HEK293 (cell line): Measurements from ENCODE around the gene EIPR1.

ENCODE experiments used
- CTCF ChIA-PET: fragments of 350-600 bp; formaldehyde crosslinking; extraction: SDS; loops from one replicate; lab custom pipeline; 2021; ENCODE audit warnings: antibody characterized with exemption; lab: Yijun Ruan, JAX
- POLR2A ChIA-PET: fragments of 300-600 bp; formaldehyde crosslinking; extraction: SDS; loops from one replicate; lab custom pipeline; 2020; ENCODE audit warnings: antibody characterized with exemption, inconsistent platforms; lab: Yijun Ruan, JAX
- H3K27ac ChIP-seq: fragments of 200-500 bp; sonication (Bioruptor generic); 2 replicates; pipeline ENCODE4 v1.5.1; 2014; ENCODE audit warnings: low read depth, low read length, control low read depth, inconsistent platforms; ENCODE audit errors: extremely low read depth
- H3K36me3 ChIP-seq, 2 experiments: fragments of 200-500 bp in 1 of 2; sonication (Bioruptor generic) in 1 of 2; 1 replicate in 1 of 2; 2 replicates in 1 of 2; pipeline ENCODE4 v1.5.1; 2014 to 2017; ENCODE audit warnings: inconsistent platforms in 2 of 2, low read length in 2 of 2; ENCODE audit not compliant: control insufficient read depth in 2 of 2, insufficient read depth in 1 of 2
- H3K4me1 ChIP-seq: fragments of 200-500 bp; sonication (Bioruptor generic); 2 replicates; pipeline ENCODE4 v1.5.1; 2014; ENCODE audit warnings: mild to moderate bottlenecking, low read length, inconsistent platforms; ENCODE audit not compliant: control insufficient read depth, insufficient read depth
- H3K4me3 ChIP-seq: 2 replicates; pipeline ENCODE4 v1.5.1; 2011; ENCODE audit warnings: low read depth, mild to moderate bottlenecking, control low read depth, low read length, moderate library complexity
- H3K9me3 ChIP-seq: fragments of 200-500 bp; sonication (Bioruptor generic); 2 replicates; pipeline ENCODE4 v1.5.1; 2014; ENCODE audit warnings: low read depth, low read length, inconsistent platforms; ENCODE audit not compliant: control insufficient read depth, insufficient read depth
- HIC1 ChIP-seq: fragments of 450-650 bp; formaldehyde crosslinking; IDR thresholded peaks from 2 replicates; pipeline ENCODE4 v1.5.1; 2016; ENCODE audit warnings: missing biosample characterization, missing genetic modification characterization
- KLF1 ChIP-seq: fragments of 450-650 bp; formaldehyde crosslinking; IDR thresholded peaks from 2 replicates; pipeline ENCODE4 v1.5.1; 2016; ENCODE audit warnings: missing biosample characterization, missing genetic modification characterization
- KLF9 ChIP-seq: fragments of 450-650 bp; formaldehyde crosslinking; IDR thresholded peaks from 2 replicates; pipeline ENCODE4 v1.5.1; 2016; ENCODE audit warnings: missing biosample characterization, missing genetic modification characterization, low read depth
- MEIS1 ChIP-seq: sonication (generic); formaldehyde crosslinking; IDR thresholded peaks from 2 replicates; pipeline ENCODE4 v1.8.1; 2022; ENCODE audit warnings: missing genetic modification reagents, mild to moderate bottlenecking, borderline replicate concordance
- RBAK ChIP-seq: fragments of 450-650 bp; formaldehyde crosslinking; IDR thresholded peaks from 2 replicates; pipeline ENCODE4 v1.5.1; 2016; ENCODE audit warnings: missing biosample characterization, missing genetic modification characterization
- SP3 ChIP-seq: fragments of 450-650 bp; formaldehyde crosslinking; IDR thresholded peaks from 2 replicates; pipeline ENCODE4 v1.5.1; 2016; ENCODE audit warnings: missing biosample characterization, missing genetic modification characterization
- TRIM28 ChIP-seq: IDR thresholded peaks from 2 replicates; pipeline ENCODE4 v1.6.1; 2011; ENCODE audit warnings: low read length, control low read depth, borderline replicate concordance
- ZBTB20 ChIP-seq: fragments of 450-650 bp; formaldehyde crosslinking; IDR thresholded peaks from 2 replicates; pipeline ENCODE4 v1.5.1; 2016; ENCODE audit warnings: missing biosample characterization, missing genetic modification characterization
- ZFP3 ChIP-seq: fragments of 450-650 bp; formaldehyde crosslinking; IDR thresholded peaks from 2 replicates; pipeline ENCODE4 v1.5.1; 2016; ENCODE audit warnings: low read depth, missing biosample characterization, missing genetic modification characterization
- ZNF138 ChIP-seq: fragments of 450-650 bp; formaldehyde crosslinking; IDR thresholded peaks from 2 replicates; pipeline ENCODE4 v1.5.1; 2016; ENCODE audit warnings: missing biosample characterization, missing genetic modification characterization, borderline replicate concordance
- ZNF175 ChIP-seq: fragments of 450-650 bp; formaldehyde crosslinking; IDR thresholded peaks from 2 replicates; pipeline ENCODE4 v1.5.1; 2016; ENCODE audit warnings: missing biosample characterization, missing genetic modification characterization
- ZNF202 ChIP-seq: fragments of 450-650 bp; formaldehyde crosslinking; IDR thresholded peaks from 2 replicates; pipeline ENCODE4 v1.5.1; 2016; ENCODE audit warnings: missing biosample characterization, missing genetic modification characterization, borderline replicate concordance
- ZNF211 ChIP-seq: fragments of 450-650 bp; formaldehyde crosslinking; IDR thresholded peaks from 2 replicates; pipeline ENCODE4 v1.5.1; 2016; ENCODE audit warnings: low read depth, missing biosample characterization, missing genetic modification characterization
- ZNF214 ChIP-seq: fragments of 450-650 bp; formaldehyde crosslinking; IDR thresholded peaks from 2 replicates; pipeline ENCODE4 v1.5.1; 2017; ENCODE audit warnings: missing biosample characterization, mild to moderate bottlenecking, missing genetic modification characterization, borderline replicate concordance
- ZNF223 ChIP-seq: fragments of 450-650 bp; formaldehyde crosslinking; IDR thresholded peaks from 2 replicates; pipeline ENCODE4 v1.5.1; 2016; ENCODE audit warnings: missing biosample characterization, missing genetic modification characterization
- ZNF292 ChIP-seq: fragments of 450-650 bp; formaldehyde crosslinking; IDR thresholded peaks from 2 replicates; pipeline ENCODE4 v1.5.1; 2016; ENCODE audit warnings: low read depth, missing biosample characterization, missing genetic modification characterization, borderline replicate concordance
- ZNF354C ChIP-seq: fragments of 450-650 bp; formaldehyde crosslinking; IDR thresholded peaks from 2 replicates; pipeline ENCODE4 v1.5.1; 2016; ENCODE audit warnings: missing biosample characterization, missing genetic modification characterization, low read depth, borderline replicate concordance
- ZNF416 ChIP-seq: fragments of 450-650 bp; formaldehyde crosslinking; IDR thresholded peaks from 2 replicates; pipeline ENCODE4 v1.5.1; 2016; ENCODE audit warnings: missing biosample characterization, missing genetic modification characterization
- ZNF423 ChIP-seq: fragments of 450-650 bp; formaldehyde crosslinking; IDR thresholded peaks from 2 replicates; pipeline ENCODE4 v1.5.1; 2016; ENCODE audit warnings: missing biosample characterization, missing genetic modification characterization
- ZNF544 ChIP-seq: fragments of 450-650 bp; formaldehyde crosslinking; IDR thresholded peaks from 2 replicates; pipeline ENCODE4 v1.5.0; 2017; ENCODE audit warnings: missing biosample characterization, missing genetic modification characterization
- ZNF558 ChIP-seq: fragments of 450-650 bp; formaldehyde crosslinking; IDR thresholded peaks from 2 replicates; pipeline ENCODE4 v1.5.1; 2016; ENCODE audit warnings: missing biosample characterization, missing genetic modification characterization
- ZNF560 ChIP-seq: fragments of 450-650 bp; formaldehyde crosslinking; IDR thresholded peaks from 2 replicates; pipeline ENCODE4 v1.5.1; 2017; ENCODE audit warnings: missing biosample characterization, missing genetic modification characterization, borderline replicate concordance
- ZNF654 ChIP-seq: fragments of 450-650 bp; formaldehyde crosslinking; IDR thresholded peaks from 2 replicates; pipeline ENCODE4 v1.5.1; 2016; ENCODE audit warnings: low read depth, missing biosample characterization, missing genetic modification characterization
- ZNF658 ChIP-seq: fragments of 450-650 bp; formaldehyde crosslinking; IDR thresholded peaks from 2 replicates; pipeline ENCODE4; 2016; ENCODE audit warnings: missing biosample characterization, missing genetic modification characterization
- ZNF660 ChIP-seq: fragments of 450-650 bp; IDR thresholded peaks from 2 replicates; pipeline ENCODE4 v1.5.1; 2018; ENCODE audit warnings: missing biosample characterization, mild to moderate bottlenecking, missing genetic modification characterization
- ZNF701 ChIP-seq: fragments of 450-650 bp; formaldehyde crosslinking; IDR thresholded peaks from 2 replicates; pipeline ENCODE4 v1.5.1; 2016; ENCODE audit warnings: missing biosample characterization, missing genetic modification characterization
- ZNF76 ChIP-seq: fragments of 450-650 bp; formaldehyde crosslinking; IDR thresholded peaks from 2 replicates; pipeline ENCODE4; 2016; ENCODE audit warnings: low read depth, missing biosample characterization, missing genetic modification characterization, borderline replicate concordance
- ZNF791 ChIP-seq: fragments of 450-650 bp; formaldehyde crosslinking; IDR thresholded peaks from 2 replicates; pipeline ENCODE4 v1.5.1; 2016; ENCODE audit warnings: missing biosample characterization, missing genetic modification characterization
- TF ChIP-seq, protein P1 (sequence below): fragments of 450-650 bp; formaldehyde crosslinking; conservative IDR thresholded peaks from 2 replicates; pipeline ENCODE4 v1.5.1; 2016; ENCODE audit warnings: low read depth, missing biosample characterization, missing genetic modification characterization
- TF ChIP-seq, protein P2 (sequence below): fragments of 450-650 bp; formaldehyde crosslinking; IDR thresholded peaks from 2 replicates; pipeline ENCODE4 v1.5.1; 2016; ENCODE audit warnings: missing biosample characterization, missing genetic modification characterization
- TF ChIP-seq, protein P3 (sequence below): fragments of 450-650 bp; formaldehyde crosslinking; IDR thresholded peaks from 2 replicates; pipeline ENCODE4 v1.5.1; 2016; ENCODE audit warnings: missing biosample characterization, missing genetic modification characterization

EIPR1 gene

DNA sequence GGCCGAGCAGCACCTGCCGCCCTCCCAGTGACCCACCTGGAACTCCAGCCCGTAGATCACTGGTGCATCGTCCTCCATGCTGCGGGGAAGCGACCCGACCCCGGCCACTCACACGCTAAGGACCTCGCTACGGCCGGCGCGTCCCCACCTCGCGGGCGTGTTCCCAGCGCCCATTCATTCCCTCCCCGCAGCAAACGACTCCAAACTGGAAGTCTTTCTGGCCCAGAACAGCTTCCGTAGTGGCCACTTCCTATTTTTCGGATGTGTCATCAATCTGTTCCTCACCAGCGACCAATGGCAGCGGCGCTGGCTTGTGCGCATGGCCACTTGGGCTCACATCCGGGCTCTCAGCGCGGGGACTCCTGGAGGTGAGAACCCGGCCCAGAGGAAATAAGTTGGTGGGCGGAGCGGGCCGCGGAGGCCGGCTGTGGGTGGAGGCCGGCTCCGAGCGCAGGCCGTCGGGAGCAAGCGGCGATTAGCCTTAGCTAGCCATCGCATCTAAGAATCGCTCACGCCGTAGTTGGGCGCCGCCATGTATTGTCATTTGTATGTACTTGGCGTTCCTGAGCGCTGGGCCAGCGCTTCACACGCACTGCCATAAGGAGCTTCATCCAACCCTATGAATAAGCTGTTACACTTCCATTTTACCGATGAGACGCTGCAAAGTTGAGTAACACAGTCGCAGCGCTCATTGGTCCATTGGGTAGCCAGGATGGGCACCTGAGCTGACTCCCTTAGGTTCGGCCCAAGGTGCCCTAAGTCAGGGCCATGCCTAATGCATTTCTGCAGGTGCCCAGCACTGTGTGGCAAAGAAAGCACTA lies at the start of gene EIPR1:
EIPR1 (minus strand) TSS at position 207 of the 821 bp plus-strand sequence; CDS start at position 78, 129 bp downstream.
- H3K27ac ChIP-seq, result peak within 1 kb of the TSS; percentile 71
- H3K9me3 ChIP-seq, result no peaks in the 10 kb centered on the region
- CTCF ChIA-PET, result interaction anchor here (1.1 kb wide), 1 partner anchor 85 kb away, joined by 3 read pairs; no protein-coding TSS in a partner anchor
- peaks cover 10% of the 10 kb centered on the region for H3K4me1 ChIP-seq
- POLR2A ChIA-PET, result interaction anchor here (0.8 to 1.4 kb wide), 6 partner anchors 19 to 181 kb away, joined by 3 to 5 read pairs (median 3); partner anchors contain the start of gene RNASEH1
- peak within 1 kb of the TSS; percentile 92 for H3K4me3 ChIP-seq
- H3K36me3 ChIP-seq, result peaks cover 7 to 21% of the 10 kb centered on the region in 2 experiments; a peak in 2 of 3 replicates
- TF ChIP-seq ZNF76 (tag by site-specific recombination) (peak; percentile 76), ZNF423 (no peak), ZNF416 (tag by site-specific recombination) (no peak), ZNF292 (tag by site-specific recombination) (no peak), ZNF654 (tag by site-specific recombination) (no peak), ZNF223 (no peak), ZNF202 (tag by site-specific recombination) (no peak), ZNF658 (tag by site-specific recombination) (no peak), ZNF701 (tag by site-specific recombination) (no peak), ZNF175 (tag by site-specific recombination) (no peak), KLF1 (tag by site-specific recombination) (no peak), SP3 (tag by site-specific recombination) (peak; percentile 63; the same call in 1 of the 2 replicates), ZNF354C (tag by site-specific recombination) (no peak), ZNF138 (tag by site-specific recombination) (no peak), HIC1 (tag by site-specific recombination) (no peak), ZFP3 (no peak), ZNF211 (tag by site-specific recombination) (no peak), RBAK (tag by site-specific recombination) (no peak), TRIM28 (peak; percentile 61; the same call in 1 of the 2 replicates), ZNF544 (tag by site-specific recombination) (no peak), ZNF560 (tag by site-specific recombination) (no peak), ZNF660 (tag by site-specific recombination) (peak; percentile 30; the same call in 1 of the 2 replicates), MEIS1 (CRISPR knock-in tag) (no peak), ZBTB20 (tag by site-specific recombination) (peak; percentile 16; the same call in 1 of the 2 replicates), KLF9 (tag by site-specific recombination) (peak; percentile 76; the same call in 1 of the 2 replicates), ZNF214 (tag by site-specific recombination) (no peak), ZNF791 (tag by site-specific recombination) (no peak), ZNF558 (tag by site-specific recombination) (no peak)
- TF ChIP-seq, protein P1, sequence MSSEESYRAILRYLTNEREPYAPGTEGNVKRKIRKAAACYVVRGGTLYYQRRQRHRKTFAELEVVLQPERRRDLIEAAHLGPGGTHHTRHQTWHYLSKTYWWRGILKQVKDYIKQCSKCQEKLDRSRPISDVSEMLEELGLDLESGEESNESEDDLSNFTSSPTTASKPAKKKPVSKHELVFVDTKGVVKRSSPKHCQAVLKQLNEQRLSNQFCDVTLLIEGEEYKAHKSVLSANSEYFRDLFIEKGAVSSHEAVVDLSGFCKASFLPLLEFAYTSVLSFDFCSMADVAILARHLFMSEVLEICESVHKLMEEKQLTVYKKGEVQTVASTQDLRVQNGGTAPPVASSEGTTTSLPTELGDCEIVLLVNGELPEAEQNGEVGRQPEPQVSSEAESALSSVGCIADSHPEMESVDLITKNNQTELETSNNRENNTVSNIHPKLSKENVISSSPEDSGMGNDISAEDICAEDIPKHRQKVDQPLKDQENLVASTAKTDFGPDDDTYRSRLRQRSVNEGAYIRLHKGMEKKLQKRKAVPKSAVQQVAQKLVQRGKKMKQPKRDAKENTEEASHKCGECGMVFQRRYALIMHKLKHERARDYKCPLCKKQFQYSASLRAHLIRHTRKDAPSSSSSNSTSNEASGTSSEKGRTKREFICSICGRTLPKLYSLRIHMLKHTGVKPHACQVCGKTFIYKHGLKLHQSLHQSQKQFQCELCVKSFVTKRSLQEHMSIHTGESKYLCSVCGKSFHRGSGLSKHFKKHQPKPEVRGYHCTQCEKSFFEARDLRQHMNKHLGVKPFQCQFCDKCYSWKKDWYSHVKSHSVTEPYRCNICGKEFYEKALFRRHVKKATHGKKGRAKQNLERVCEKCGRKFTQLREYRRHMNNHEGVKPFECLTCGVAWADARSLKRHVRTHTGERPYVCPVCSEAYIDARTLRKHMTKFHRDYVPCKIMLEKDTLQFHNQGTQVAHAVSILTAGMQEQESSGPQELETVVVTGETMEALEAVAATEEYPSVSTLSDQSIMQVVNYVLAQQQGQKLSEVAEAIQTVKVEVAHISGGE (tag by site-specific recombination), result peak; percentile 88
- TF ChIP-seq, protein P2, sequence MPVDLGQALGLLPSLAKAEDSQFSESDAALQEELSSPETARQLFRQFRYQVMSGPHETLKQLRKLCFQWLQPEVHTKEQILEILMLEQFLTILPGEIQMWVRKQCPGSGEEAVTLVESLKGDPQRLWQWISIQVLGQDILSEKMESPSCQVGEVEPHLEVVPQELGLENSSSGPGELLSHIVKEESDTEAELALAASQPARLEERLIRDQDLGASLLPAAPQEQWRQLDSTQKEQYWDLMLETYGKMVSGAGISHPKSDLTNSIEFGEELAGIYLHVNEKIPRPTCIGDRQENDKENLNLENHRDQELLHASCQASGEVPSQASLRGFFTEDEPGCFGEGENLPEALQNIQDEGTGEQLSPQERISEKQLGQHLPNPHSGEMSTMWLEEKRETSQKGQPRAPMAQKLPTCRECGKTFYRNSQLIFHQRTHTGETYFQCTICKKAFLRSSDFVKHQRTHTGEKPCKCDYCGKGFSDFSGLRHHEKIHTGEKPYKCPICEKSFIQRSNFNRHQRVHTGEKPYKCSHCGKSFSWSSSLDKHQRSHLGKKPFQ, result peak; percentile 92
- TF ChIP-seq, protein P3, sequence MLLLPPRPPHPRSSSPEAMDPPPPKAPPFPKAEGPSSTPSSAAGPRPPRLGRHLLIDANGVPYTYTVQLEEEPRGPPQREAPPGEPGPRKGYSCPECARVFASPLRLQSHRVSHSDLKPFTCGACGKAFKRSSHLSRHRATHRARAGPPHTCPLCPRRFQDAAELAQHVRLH, result no peak
